Spleen (tissue), 11 donors: Measurements from ENCODE around the gene ERCC6L2. TPM values are rescaled to one million over a fixed set of nuclear protein-coding genes. Genes with fewer than 3 reads are reported as not detected.

Experiments
- DNase-seq: peaks from one replicate; pipeline ENCODE4 v3.0.0-alpha.2; 2020
- H3K27ac ChIP-seq, 8 donors: fragments of 200-600 bp; sonication (generic) in 7 of 8; 1 replicate in 4 of 8; 2 replicates in 4 of 8; pipeline versions ENCODE4 v1.5.0 to v1.8.0; 2016 to 2021; ENCODE audit warnings: inconsistent platforms in 4 of 8, mild to moderate bottlenecking in 4 of 8, moderate library complexity in 1 of 8
- H3K27me3 ChIP-seq, 7 donors: fragments of 200-600 bp; sonication (generic) in 6 of 7; replicated peaks in 1 of 7; 1 replicate in 4 of 7; 2 replicates in 3 of 7; pipeline versions ENCODE4 v1.5.0 to v1.8.0; 2016 to 2021; ENCODE audit warnings: inconsistent platforms in 3 of 7, mild to moderate bottlenecking in 1 of 7
- H3K36me3 ChIP-seq, 6 donors: fragments of 200-600 bp; sonication (generic) in 5 of 6; 1 replicate in 4 of 6; 2 replicates in 2 of 6; pipeline versions ENCODE4 v1.5.0 to v1.8.0; 2016 to 2021; ENCODE audit warnings: inconsistent platforms in 2 of 6
- H3K4me1 ChIP-seq, 6 donors: fragments of 200-600 bp; sonication (generic) in 5 of 6; 1 replicate in 3 of 6; 2 replicates in 3 of 6; pipeline versions ENCODE4 v1.5.0 to v1.8.0; 2016 to 2021; ENCODE audit warnings: inconsistent platforms in 3 of 6
- H3K4me3 ChIP-seq, 8 donors: fragments of 200-600 bp; sonication (generic) in 7 of 8; 1 replicate in 4 of 8; 2 replicates in 4 of 8; pipeline versions ENCODE4 v1.5.0 to v1.8.0; 2016 to 2021; ENCODE audit warnings: inconsistent platforms in 4 of 8, mild to moderate bottlenecking in 4 of 8, moderate library complexity in 2 of 8
- H3K9me3 ChIP-seq, 8 donors: fragments of 200-600 bp; sonication (generic) in 7 of 8; 1 replicate in 4 of 8; 2 replicates in 4 of 8; pipeline versions ENCODE4 v1.5.0 to v1.8.0; 2016 to 2021; ENCODE audit warnings: inconsistent platforms in 4 of 8
- CTCF ChIP-seq, 11 experiments: fragments of 200-600 bp in 7 of 11; fragments of 450-650 bp in 4 of 11; sonication (generic) in 4 of 11; IDR thresholded peaks in 8 of 11; conservative IDR thresholded peaks in 3 of 11; 1 replicate in 7 of 11; 2 replicates in 4 of 11; pipeline versions ENCODE4 v1.4.0 to v1.8.0; 2016 to 2021; ENCODE audit warnings: antibody characterized with exemption in 11 of 11, inconsistent platforms in 4 of 11, mild to moderate bottlenecking in 1 of 11
- POLR2A ChIP-seq, 3 donors: fragments of 450-650 bp; IDR thresholded peaks; one replicate each; pipeline ENCODE4 v1.5.1; 2017; ENCODE audit warnings: antibody characterized with exemption in 3 of 3, mild to moderate bottlenecking in 1 of 3
- POLR2AphosphoS5 ChIP-seq, 3 donors: sonication (generic); formaldehyde crosslinking; IDR thresholded peaks; one replicate each; pipeline ENCODE4 v1.5.1; 2017; ENCODE audit warnings: antibody characterized with exemption in 3 of 3
- WGBS, 5 donors: extraction: QIAGEN DNeasy Blood & Tissue Kit in 3 of 5; methylation state at CpG; one replicate each; pipeline versions ENCODE4 v1.1.5 to v1.1.7; 2013 to 2018; 5-methylcytosine and 5-hydroxymethylcytosine counted together
- intact Hi-C: fragments of 100-400 bp; cut with DNase I; formaldehyde crosslinking; loops from one replicate; pipeline ENCODE4 v1.15.0; 2023; ENCODE audit warnings: low total_unique reads
- polyA plus RNA-seq, 3 donors: library from polyadenylated mRNA; stranded (reverse); fragments of 200-250 nt; gene quantifications; one replicate each; pipeline ENCODE4 v1.2.1, GENCODE V29; 2013
- total RNA-seq, 7 donors: library from RNA; depleted of rRNA in 3 of 7; stranded (reverse); fragments of >200 nt in 3 of 7; fragmentation: NEBNext Ultra II Directional in 4 of 7; extraction: Animal tissue kit (Norgen Biotek cat#: 25700) in 4 of 7; gene quantifications; one replicate each; pipeline versions ENCODE4 v1.1.0 to v1.2.1, GENCODE V29; 2016 to 2021
- donor health status: healthy with polysubstance abuse.
- donor health status: DM: no; HTN: no; CAD: no; lungs with moderate emphysema.
- donor health status: DM: no; HTN: no; CAD: no.
- donor health status: Bipolar disorder and iron deficiency.
- donor health status: healthy.
- donor health status: DM: no; HTN: no; CAD: no.
- donor health status: DM: yes; HTN: yes; CAD: no.

Gene ERCC6L2
- total and polyA plus RNA-seq, 10 donors: 4.6 to 118 (median 70.9) TPM

GRCh38 chr9:95985440-95986055, 110.1 kb downstream of the ERCC6L2 start:
- WGBS, 5 donors: 81 to 98% (median 95%) methylated on average over 3 of the region's 3 CpGs
- Histone ChIP-seq H3K4me1 (peaks cover 0 to 19% (median 5%) of the 10 kb centered on the region in 6 donors), H3K9me3 (peaks cover 0 to 10% (median 0%) of the 10 kb centered on the region in 8 donors), H3K36me3 (peaks cover 0 to 65% (median 4%) of the 10 kb centered on the region in 6 donors), H3K4me3 (no peak overlapping the region), H3K27me3 (no peaks in the 10 kb centered on the region), H3K27ac (no peak overlapping the region)
- intact Hi-C loops: no loop called here
- TF ChIP-seq POLR2AphosphoS5 (IDR thresholded peaks at IDR 0.05): no peak
- no peak for TF ChIP-seq POLR2A (IDR thresholded peaks at IDR 0.05)
- TF ChIP-seq CTCF (IDR thresholded peaks at IDR 0.05 in 8 of 11, conservative IDR thresholded peaks at IDR 0.05 in 3 of 11): no peak
- DNase-seq: no peak

- no peaks in the 10 kb centered on the region for H3K4me1 ChIP-seq
- DNase-seq: no peak
- peaks cover 0 to 10% (median 0%) of the 10 kb centered on the region in 8 donors for H3K9me3 ChIP-seq
- H3K27me3 ChIP-seq: no peaks in the 10 kb centered on the region
- TF ChIP-seq POLR2A (IDR thresholded peaks at IDR 0.05) (no peak), POLR2AphosphoS5 (IDR thresholded peaks at IDR 0.05) (no peak), CTCF (IDR thresholded peaks at IDR 0.05 in 8 of 11, conservative IDR thresholded peaks at IDR 0.05 in 3 of 11) (no peak)
- 91 to 100% (median 97%) methylated on average over 1 of the region's 1 CpG for WGBS, 5 donors
- H3K36me3 ChIP-seq: peaks cover 0 to 71% (median 4%) of the 10 kb centered on the region in 6 donors
- H3K4me3 ChIP-seq: no peak overlapping the region
- intact Hi-C loops: no loop called here
- H3K27ac ChIP-seq: no peak overlapping the region
These were observed 113.8 kb downstream of the ERCC6L2 start for GRCh38 chr9:95989297-95989696.

- Histone ChIP-seq H3K27me3 (no peaks in the 10 kb centered on the region), H3K9me3 (peaks cover 0 to 10% (median 0%) of the 10 kb centered on the region in 8 donors), H3K4me3 (no peak overlapping the region), H3K4me1 (no peaks in the 10 kb centered on the region), H3K36me3 (peaks cover 0 to 67% (median 4%) of the 10 kb centered on the region in 6 donors), H3K27ac (no peak overlapping the region)
- DNase-seq: no peak
- 90 to 100% (median 97%) methylated on average over 1 of the region's 1 CpG for WGBS, 5 donors
- intact Hi-C loops: no loop called here
- no peak for TF ChIP-seq POLR2AphosphoS5 (IDR thresholded peaks at IDR 0.05)
- no peak for TF ChIP-seq POLR2A (IDR thresholded peaks at IDR 0.05)
- TF ChIP-seq CTCF (IDR thresholded peaks at IDR 0.05 in 8 of 11, conservative IDR thresholded peaks at IDR 0.05 in 3 of 11): no peak
These were observed 115.8 kb downstream of the ERCC6L2 start for GRCh38 chr9:95991326-95991725.

- no peak overlapping the region for H3K27ac ChIP-seq
- peaks cover 0 to 3% (median 0%) of the 10 kb centered on the region in 8 donors for H3K9me3 ChIP-seq
- TF ChIP-seq POLR2AphosphoS5 (IDR thresholded peaks at IDR 0.05) (no peak), CTCF (IDR thresholded peaks at IDR 0.05 in 8 of 11, conservative IDR thresholded peaks at IDR 0.05 in 3 of 11) (no peak), POLR2A (IDR thresholded peaks at IDR 0.05) (no peak)
- no peak overlapping the region for H3K4me3 ChIP-seq
- intact Hi-C loops: no loop called here
- peaks cover 0 to 66% (median 1%) of the 10 kb centered on the region in 6 donors for H3K36me3 ChIP-seq
- no peaks in the 10 kb centered on the region for H3K4me1 ChIP-seq
- no peak for DNase-seq
- H3K27me3 ChIP-seq: no peaks in the 10 kb centered on the region
- 96 to 100% (median 98%) methylated on average over 2 of the region's 2 CpGs for WGBS, 5 donors
These were observed 117.0 kb downstream of the ERCC6L2 start for GRCh38 chr9:95992536-95992935.
